Panc1 (cell line): ENCODE results near the gene NUP153.

Source experiments
- CTCF ChIP-seq: fragments of 450-650 bp; IDR thresholded peaks from 2 replicates; pipeline ENCODE4 v1.5.1; 2017; ENCODE audit warnings: mild to moderate bottlenecking
- POLR2AphosphoS5 ChIP-seq: IDR thresholded peaks from 2 replicates; pipeline ENCODE4 v1.6.1; 2012; ENCODE audit warnings: mild to moderate bottlenecking, low read depth, low read length, moderate library complexity
- REST ChIP-seq, 2 experiments: IDR thresholded peaks; 2 replicates each; pipeline ENCODE4 v1.6.1; 2011 to 2012; ENCODE audit warnings: low read depth in 2 of 2, control low read depth in 1 of 2, low read length in 1 of 2, mild to moderate bottlenecking in 1 of 2, moderate library complexity in 1 of 2; ENCODE audit not compliant: insufficient read depth in 1 of 2

GRCh38 chr6:17583811-17584210, 122.9 kb downstream of the NUP153 start:
- no peak for TF ChIP-seq POLR2AphosphoS5
- TF ChIP-seq CTCF, result no peak
- TF ChIP-seq REST (IDR thresholded peaks at IDR 0.05; ENCODE audit: insufficient read depth in 1 of 2, low read depth in 2 of 2, low read length in 1 of 2), result no peak
